DND-41 (cell line): Measurements from ENCODE around the gene RGS1.

Experiments
- CTCF ChIP-seq: IDR thresholded peaks from 2 replicates; pipeline ENCODE4 v1.5.1; 2012; ENCODE audit warnings: borderline replicate concordance, low read length, moderate library complexity, mild to moderate bottlenecking; ENCODE audit not compliant: poor library complexity, severe bottlenecking; ENCODE audit errors: extremely low read depth
- EZH2 ChIP-seq: IDR thresholded peaks from 3 replicates; pipeline ENCODE4 v1.6.1; 2012; ENCODE audit warnings: borderline replicate concordance, low read depth, mild to moderate bottlenecking, moderate library complexity, low read length, inconsistent platforms; ENCODE audit not compliant: severe bottlenecking

GRCh38 chr1:192598589-192598988, 23.0 kb downstream of the RGS1 start:
- TF ChIP-seq EZH2 = no peak
- no peak for TF ChIP-seq CTCF
